Kasumi-1 (cell line): Measurements from ENCODE around the gene VPS37C.
"Not testable (repeated sequence)": the region's sequence is repeated elsewhere in the genome, so short reads cannot be mapped to it uniquely, and the experiment has no call there.

Experiments
- DNase-seq, 2 experiments: peaks; one replicate each; lab custom pipeline; 2025; lab: John Stamatoyannopoulos, UW

The VPS37C gene

GRCh38 chr11:61117168-61117520 lies 44.1 kb downstream of the VPS37C start:
- DNase-seq, result no peak

GRCh38 chr11:61116426-61117167 lies 44.6 kb downstream of the VPS37C start:
- no peak for DNase-seq

GRCh38 chr11:61115498-61116224 lies 45.6 kb downstream of the VPS37C start:
- no peak for DNase-seq

GRCh38 chr11:61114913-61115312 lies 46.3 kb downstream of the VPS37C start:
- no peak for DNase-seq

- DNase-seq, result no peak
These were observed 48.0 kb downstream of the VPS37C start for GRCh38 chr11:61113201-61113600.

GRCh38 chr11:61112575-61112974 lies 48.7 kb downstream of the VPS37C start:
- DNase-seq, result no peak

- DNase-seq, result no peak
These were observed 49.3 kb downstream of the VPS37C start for GRCh38 chr11:61111786-61112517.

- no peak for DNase-seq
These were observed 50.2 kb downstream of the VPS37C start for GRCh38 chr11:61111050-61111435.

GRCh38 chr11:61110255-61111049 lies 50.8 kb downstream of the VPS37C start:
- no peak for DNase-seq

GRCh38 chr11:61109671-61110070 lies 51.6 kb downstream of the VPS37C start:
- DNase-seq, result no peak

GRCh38 chr11:61108847-61109585 lies 52.2 kb downstream of the VPS37C start:
- DNase-seq, result no peak

- no peak for DNase-seq
These were observed 53.3 kb downstream of the VPS37C start for GRCh38 chr11:61107888-61108287.

GRCh38 chr11:61106894-61107470 lies 54.2 kb downstream of the VPS37C start:
- no peak for DNase-seq

GRCh38 chr11:61106296-61106695 lies 54.9 kb downstream of the VPS37C start:
- DNase-seq, result no peak

GRCh38 chr11:61104963-61105362 lies 56.3 kb downstream of the VPS37C start:
- no peak for DNase-seq

- DNase-seq, result no peak
These were observed 57.3 kb downstream of the VPS37C start for GRCh38 chr11:61103851-61104423.

GRCh38 chr11:61102667-61103571 lies 58.3 kb downstream of the VPS37C start:
- DNase-seq, result no peak

GRCh38 chr11:61098778-61099177 lies 62.4 kb downstream of the VPS37C start:
- no peak for DNase-seq

GRCh38 chr11:61098261-61098660 lies 63.0 kb downstream of the VPS37C start:
- not testable (repeated sequence) for DNase-seq

GRCh38 chr11:61095021-61095420 lies 66.2 kb downstream of the VPS37C start:
- no peak for DNase-seq
